Left forelimb (tissue), 1 donor: Measurements from ENCODE around the gene ST6GALNAC1.

Experiments used
- DNase-seq: peaks from one replicate; pipeline ENCODE4 v3.0.0-alpha.2; 2018; ENCODE audit warnings: low spot score

Gene ST6GALNAC1

GRCh38 chr17:76643553-76644148, at the start of gene ST6GALNAC1:
ST6GALNAC1 (minus strand) TSS chr17:76643757; CDS start chr17:76643638, 119 bp downstream.
- no peak for DNase-seq

GRCh38 chr17:76691379-76692191, 48.0 kb upstream of the ST6GALNAC1 start:
- DNase-seq: no peak

- no peak for DNase-seq
Measured at GRCh38 chr17:76690596-76691280, 47.2 kb upstream of the ST6GALNAC1 start.

- DNase-seq: no peak
Measured at GRCh38 chr17:76689859-76690258, 46.3 kb upstream of the ST6GALNAC1 start.

GRCh38 chr17:76688165-76688622, 44.6 kb upstream of the ST6GALNAC1 start:
- no peak for DNase-seq

- no peak for DNase-seq
Measured at GRCh38 chr17:76687298-76688164, 44.0 kb upstream of the ST6GALNAC1 start.

- DNase-seq: no peak
Measured at GRCh38 chr17:76686538-76687297, 43.2 kb upstream of the ST6GALNAC1 start.

- DNase-seq: no peak
Measured at GRCh38 chr17:76685846-76686245, 42.3 kb upstream of the ST6GALNAC1 start.

GRCh38 chr17:76685366-76685765, 41.8 kb upstream of the ST6GALNAC1 start:
- DNase-seq: no peak

GRCh38 chr17:76684756-76685155, 41.2 kb upstream of the ST6GALNAC1 start:
- DNase-seq: no peak

GRCh38 chr17:76683921-76684745, 40.6 kb upstream of the ST6GALNAC1 start:
- no peak for DNase-seq

GRCh38 chr17:76683011-76683755, 39.6 kb upstream of the ST6GALNAC1 start:
- no peak for DNase-seq

- no peak for DNase-seq
Measured at GRCh38 chr17:76682296-76682695, 38.7 kb upstream of the ST6GALNAC1 start.

GRCh38 chr17:76681222-76682137, 37.9 kb upstream of the ST6GALNAC1 start:
- no peak for DNase-seq

GRCh38 chr17:76679239-76679638, 35.7 kb upstream of the ST6GALNAC1 start:
- DNase-seq: no peak

- no peak for DNase-seq
Measured at GRCh38 chr17:76678330-76678729, 34.8 kb upstream of the ST6GALNAC1 start.

GRCh38 chr17:76677406-76677805, 33.8 kb upstream of the ST6GALNAC1 start:
- no peak for DNase-seq

GRCh38 chr17:76676629-76677028, 33.1 kb upstream of the ST6GALNAC1 start:
- DNase-seq: no peak
